B cell (primary cell): ENCODE results near the gene IRF7. TPM values are rescaled to one million over a fixed set of nuclear protein-coding genes. Genes with fewer than 3 reads are reported as not detected.

ENCODE experiments used
- ATAC-seq: fragments of 200-7000 bp; cut with Tn5 transposase; one replicate; pipeline ENCODE4 v1.10.0; 2021; ENCODE audit warnings: low read depth, mild to moderate bottlenecking, moderate number of reproducible peaks, moderate library complexity
- CTCF ChIA-PET: fragments of 350-600 bp; sonication (Branson Sonifier 250); formaldehyde crosslinking; loops from one replicate; lab custom pipeline; 2021; ENCODE audit warnings: antibody characterized with exemption, inconsistent platforms; lab: Charles Lee
- POLR2A ChIA-PET: fragments of 350-600 bp; sonication (Branson Sonifier 250); formaldehyde crosslinking; loops from one replicate; lab custom pipeline; 2021; ENCODE audit warnings: antibody characterized with exemption; lab: Charles Lee
- DNase-seq: peaks from one replicate; pipeline ENCODE4 v3.0.0; 2013
- H2AFZ ChIP-seq: 2 replicates; pipeline ENCODE4 v1.6.1; 2012; ENCODE audit warnings: mild to moderate bottlenecking, low read depth, low read length; ENCODE audit not compliant: insufficient read depth, poor library complexity, severe bottlenecking
- H3K27ac ChIP-seq, 2 donors: 1 replicate in 1 of 2; 2 replicates in 1 of 2; pipeline ENCODE4 v1.5.1; 2012 to 2013; ENCODE audit warnings: low read length in 2 of 2, mild to moderate bottlenecking in 2 of 2, moderate library complexity in 1 of 2
- H3K27me3 ChIP-seq, 4 experiments: fragments of 200-600 bp in 1 of 4; sonication (generic) in 1 of 4; replicated peaks in 1 of 4; 1 replicate in 2 of 4; 2 replicates in 2 of 4; pipeline versions ENCODE4 v1.6.1 to v1.7.0; 2013 to 2016; ENCODE audit warnings: low read length in 3 of 4, mild to moderate bottlenecking in 2 of 4, mixed read lengths in 1 of 4, moderate library complexity in 1 of 4; ENCODE audit not compliant: insufficient read depth in 4 of 4, control insufficient read depth in 3 of 4; ENCODE audit errors: control extremely low read depth in 1 of 4
- H3K36me3 ChIP-seq, 2 experiments: replicated peaks in 1 of 2; 1 replicate in 1 of 2; 2 replicates in 1 of 2; pipeline versions ENCODE4 v1.6.1 to v1.7.1; 2013; ENCODE audit warnings: low read length in 1 of 2; ENCODE audit not compliant: insufficient read depth in 2 of 2, control insufficient read depth in 1 of 2; ENCODE audit errors: control extremely low read depth in 1 of 2, extremely low read depth in 1 of 2
- H3K4me1 ChIP-seq, 2 donors: fragments of 200-600 bp in 1 of 2; sonication (generic) in 1 of 2; 1 replicate in 1 of 2; 2 replicates in 1 of 2; pipeline versions ENCODE4 v1.5.1 to v1.6.1; 2013 to 2017; ENCODE audit warnings: low read length in 2 of 2; ENCODE audit not compliant: control insufficient read depth in 2 of 2, insufficient read depth in 2 of 2
- H3K4me2 ChIP-seq: replicated peaks from 2 replicates; pipeline ENCODE3; 2012; ENCODE audit warnings: mild to moderate bottlenecking, low read depth, low read length; ENCODE audit not compliant: poor library complexity, severe bottlenecking
- H3K4me3 ChIP-seq, 5 experiments: fragments of 200-600 bp in 1 of 5; sonication (generic) in 1 of 5; 1 replicate in 3 of 5; 2 replicates in 2 of 5; pipeline versions ENCODE4 v1.5.1 to v1.7.0; 2011 to 2016; ENCODE audit warnings: low read length in 4 of 5, mild to moderate bottlenecking in 4 of 5, low read depth in 2 of 5, control low read depth in 1 of 5, moderate library complexity in 1 of 5; ENCODE audit not compliant: insufficient read depth in 1 of 5; ENCODE audit errors: control extremely low read depth in 1 of 5, extremely low read depth in 1 of 5
- H3K79me2 ChIP-seq: fragments of 200-600 bp; sonication (generic); one replicate; pipeline ENCODE4 v1.6.0; 2016; ENCODE audit warnings: low read length; ENCODE audit not compliant: control insufficient read depth, insufficient read depth
- H3K9ac ChIP-seq: fragments of 200-600 bp; sonication (generic); 2 replicates; pipeline ENCODE4 v1.6.1; 2017; ENCODE audit warnings: mild to moderate bottlenecking, low read length, moderate library complexity
- H3K9me3 ChIP-seq, 3 donors: one replicate each; pipeline versions ENCODE4 v1.6.1 to v1.7.1; 2013; ENCODE audit warnings: low read length in 2 of 3; ENCODE audit not compliant: control insufficient read depth in 2 of 3, insufficient read depth in 1 of 3; ENCODE audit errors: control extremely low read depth in 1 of 3
- H4K20me1 ChIP-seq: 2 replicates; pipeline ENCODE4 v1.6.0; 2012; ENCODE audit warnings: mild to moderate bottlenecking, low read length; ENCODE audit not compliant: insufficient read depth, control insufficient read depth, poor library complexity, severe bottlenecking
- H3K27ac Mint-ChIP-seq: one replicate; pipeline ENCODE4 v1.8.0; 2021; ENCODE audit warnings: mixed read lengths
- H3K27me3 Mint-ChIP-seq: one replicate; pipeline ENCODE4 v1.8.0; 2021; ENCODE audit warnings: mixed read lengths
- H3K4me1 Mint-ChIP-seq: one replicate; pipeline ENCODE4 v1.8.0; 2021; ENCODE audit warnings: mixed read lengths
- H3K4me3 Mint-ChIP-seq: one replicate; pipeline ENCODE4 v1.8.0; 2021; ENCODE audit warnings: mixed read lengths
- H3K9me3 Mint-ChIP-seq: one replicate; pipeline ENCODE4 v1.8.0; 2022; ENCODE audit warnings: mixed read lengths; ENCODE audit not compliant: insufficient read depth
- CTCF ChIP-seq: fragments of 200-600 bp; IDR thresholded peaks from one replicate; pipeline ENCODE4 v1.8.0; 2022; ENCODE audit warnings: antibody characterized with exemption, mild to moderate bottlenecking
- EZH2 ChIP-seq: IDR thresholded peaks from 2 replicates; pipeline ENCODE4 v1.6.1; 2012; ENCODE audit warnings: borderline replicate concordance, low read depth, mild to moderate bottlenecking, moderate library complexity, low read length; ENCODE audit not compliant: insufficient read depth, poor library complexity, severe bottlenecking
- WGBS: methylation state at CpG from one replicate; pipeline ENCODE4 v1.1.5; 2013; ENCODE audit warnings: missing lambda C conversion rate; ENCODE audit not compliant: insufficient coverage; 5-methylcytosine and 5-hydroxymethylcytosine counted together
- intact Hi-C: fragments of 100-400 bp; cut with micrococcal nuclease; formaldehyde crosslinking; loops from one replicate; pipeline ENCODE4 v1.10.0; 2022
- polyA plus RNA-seq: library from polyadenylated mRNA; depleted of rRNA; stranded (reverse); fragments of >200 nt; gene quantifications from 2 replicates; pipeline ENCODE4 v1.2.3, GENCODE V29; 2012
- total RNA-seq, 2 donors: library from RNA; stranded (reverse); fragments of 120-200 nt in 1 of 2; gene quantifications; 1 replicate in 1 of 2; 2 replicates in 1 of 2; pipeline versions ENCODE4 v1.2.3 to v1.2.4, GENCODE V29; 2013 to 2022

The IRF7 gene
- total and polyA plus RNA-seq, 2 donors (not counting 1 experiment from before 2014, with no cell fraction given), result 136 to 184 TPM

GRCh38 chr11:620201-620600, 4.5 kb upstream of the IRF7 start:
- Mint-ChIP-seq H3K9me3 (no peaks in the 10 kb centered on the region), H3K4me1 (peaks cover 8% of the 10 kb centered on the region), H3K27ac (no peak overlapping the region), H3K27me3 (peaks cover 5% of the 10 kb centered on the region), H3K4me3 (no peak overlapping the region)
- ChIA-PET CTCF (no interaction called here), POLR2A (no interaction called here)
- ATAC-seq (no peak), DNase-seq (no peak)
- Histone ChIP-seq H3K27ac (no peak overlapping the region), H3K4me2 (no peak overlapping the region), H3K9ac (no peak overlapping the region), H2AFZ (no peak overlapping the region), H3K27me3 (peaks cover 0 to 11% (median 0%) of the 10 kb centered on the region in 4 experiments), H3K4me3 (no peak overlapping the region), H3K9me3 (no peaks in the 10 kb centered on the region), H3K79me2 (peaks cover 3% of the 10 kb centered on the region), H4K20me1 (peaks cover 3% of the 10 kb centered on the region), H3K36me3 (no peaks in the 10 kb centered on the region), H3K4me1 (peaks cover 9 to 13% of the 10 kb centered on the region in 2 donors)
- no peak for TF ChIP-seq EZH2
- TF ChIP-seq CTCF, result no peak
- intact Hi-C loops, result no loop called here
- over 99% methylated on average over 13 of the region's 13 CpGs for WGBS

DNA sequence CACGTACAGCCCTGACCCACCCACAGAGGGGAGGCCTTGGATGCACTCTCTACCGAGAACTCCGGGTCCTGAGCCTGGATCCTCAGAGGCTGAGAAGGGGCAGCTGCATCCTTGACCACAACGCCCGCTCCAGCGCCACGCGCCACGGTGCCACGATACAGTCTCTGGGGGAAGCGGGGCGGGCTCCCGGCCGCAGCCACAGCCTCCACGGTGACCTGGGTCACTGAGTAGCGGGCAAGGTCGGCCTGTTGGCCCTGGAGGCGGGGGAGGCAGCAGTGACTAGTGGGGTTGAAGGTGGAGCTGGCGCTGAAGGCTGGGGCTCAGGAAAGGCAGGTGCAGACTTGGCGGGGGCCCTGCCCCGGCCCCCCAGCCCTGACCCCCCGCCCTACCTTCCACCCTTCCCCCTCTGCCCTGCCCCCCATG, 3.9 kb upstream of the IRF7 start:
- peaks cover 6% of the 10 kb centered on the region for H3K79me2 ChIP-seq
- no peak overlapping the region for H3K4me2 ChIP-seq
- H3K27me3 Mint-ChIP-seq, result peaks cover 5% of the 10 kb centered on the region
- no peak overlapping the region for H3K27ac Mint-ChIP-seq
- H3K27ac ChIP-seq, result no peak overlapping the region
- H4K20me1 ChIP-seq, result peaks cover 8% of the 10 kb centered on the region
- peaks cover 8% of the 10 kb centered on the region for H3K4me1 Mint-ChIP-seq
- H3K4me1 ChIP-seq, result peaks cover 14 to 19% of the 10 kb centered on the region in 2 donors
- peaks cover 0 to 5% (median 0%) of the 10 kb centered on the region in 4 experiments for H3K27me3 ChIP-seq
- H2AFZ ChIP-seq, result no peak overlapping the region
- H3K9ac ChIP-seq, result no peak overlapping the region
- DNase-seq (no peak), ATAC-seq (no peak)
- no peaks in the 10 kb centered on the region for H3K9me3 Mint-ChIP-seq
- no peaks in the 10 kb centered on the region for H3K9me3 ChIP-seq
- H3K36me3 ChIP-seq, result peaks cover 0 to under 1% of the 10 kb centered on the region in 2 experiments
- H3K4me3 Mint-ChIP-seq, result no peak overlapping the region
- H3K4me3 ChIP-seq, result no peak overlapping the region
- CTCF ChIA-PET, result no interaction called here
- intact Hi-C loops, result loop anchor here (10.0 kb wide), 1 partner anchor 105 kb away; no protein-coding TSS in a partner anchor
- TF ChIP-seq CTCF (no peak), EZH2 (no peak)
- WGBS, result 94% methylated on average over 17 of the region's 22 CpGs
- POLR2A ChIA-PET, result no interaction called here
